DND-41 (cell line): ENCODE results near the gene MYL4.

Experiments
- CTCF ChIP-seq: IDR thresholded peaks from 2 replicates; pipeline ENCODE4 v1.5.1; 2012; ENCODE audit warnings: borderline replicate concordance, low read length, moderate library complexity, mild to moderate bottlenecking; ENCODE audit not compliant: poor library complexity, severe bottlenecking; ENCODE audit errors: extremely low read depth
- EZH2 ChIP-seq: IDR thresholded peaks from 3 replicates; pipeline ENCODE4 v1.6.1; 2012; ENCODE audit warnings: borderline replicate concordance, low read depth, mild to moderate bottlenecking, moderate library complexity, low read length, inconsistent platforms; ENCODE audit not compliant: severe bottlenecking

- TF ChIP-seq CTCF (no peak), EZH2 (no peak)
Measured at GRCh38 chr17:47225911-47226688, 17.0 kb downstream of the MYL4 start.
